Measurements from ENCODE around the gene SEMA5A.

GRCh38 chr5:9047932-9048331 lies 497.9 kb downstream of the SEMA5A start:
- TF ChIP-seq, protein P1, sequence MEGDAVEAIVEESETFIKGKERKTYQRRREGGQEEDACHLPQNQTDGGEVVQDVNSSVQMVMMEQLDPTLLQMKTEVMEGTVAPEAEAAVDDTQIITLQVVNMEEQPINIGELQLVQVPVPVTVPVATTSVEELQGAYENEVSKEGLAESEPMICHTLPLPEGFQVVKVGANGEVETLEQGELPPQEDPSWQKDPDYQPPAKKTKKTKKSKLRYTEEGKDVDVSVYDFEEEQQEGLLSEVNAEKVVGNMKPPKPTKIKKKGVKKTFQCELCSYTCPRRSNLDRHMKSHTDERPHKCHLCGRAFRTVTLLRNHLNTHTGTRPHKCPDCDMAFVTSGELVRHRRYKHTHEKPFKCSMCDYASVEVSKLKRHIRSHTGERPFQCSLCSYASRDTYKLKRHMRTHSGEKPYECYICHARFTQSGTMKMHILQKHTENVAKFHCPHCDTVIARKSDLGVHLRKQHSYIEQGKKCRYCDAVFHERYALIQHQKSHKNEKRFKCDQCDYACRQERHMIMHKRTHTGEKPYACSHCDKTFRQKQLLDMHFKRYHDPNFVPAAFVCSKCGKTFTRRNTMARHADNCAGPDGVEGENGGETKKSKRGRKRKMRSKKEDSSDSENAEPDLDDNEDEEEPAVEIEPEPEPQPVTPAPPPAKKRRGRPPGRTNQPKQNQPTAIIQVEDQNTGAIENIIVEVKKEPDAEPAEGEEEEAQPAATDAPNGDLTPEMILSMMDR (IDR thresholded peaks at IDR 0.05; ENCODE audit: low read length): no peak
- no peak for TF ChIP-seq EZH2 (optimal IDR thresholded peaks at IDR 0.05; ENCODE audit: low read depth, low read length)
- no peak for TF ChIP-seq EZH2phosphoT487 (IDR thresholded peaks at IDR 0.05; ENCODE audit: low read length)

Data from MM.1S (cell line).